OCI-LY1 (cell line): ENCODE results near the gene POLG2.

Experiments used
- EZH2 ChIP-seq: fragments of 200-600 bp; sonication (generic), shearing (Covaris generic); IDR thresholded peaks from 2 replicates; pipeline ENCODE4 v1.8.0; 2017; ENCODE audit warnings: borderline replicate concordance, mixed run types, mild to moderate bottlenecking, antibody characterized with exemption, low read length, moderate library complexity, mixed read lengths
- TF ChIP-seq, protein P1 (sequence below): fragments of 200-600 bp; sonication (generic), shearing (Covaris generic); IDR thresholded peaks from 2 replicates; pipeline ENCODE4 v1.5.1; 2017; ENCODE audit warnings: mild to moderate bottlenecking, antibody characterized with exemption, low read length, moderate library complexity, mixed read lengths

DNA sequence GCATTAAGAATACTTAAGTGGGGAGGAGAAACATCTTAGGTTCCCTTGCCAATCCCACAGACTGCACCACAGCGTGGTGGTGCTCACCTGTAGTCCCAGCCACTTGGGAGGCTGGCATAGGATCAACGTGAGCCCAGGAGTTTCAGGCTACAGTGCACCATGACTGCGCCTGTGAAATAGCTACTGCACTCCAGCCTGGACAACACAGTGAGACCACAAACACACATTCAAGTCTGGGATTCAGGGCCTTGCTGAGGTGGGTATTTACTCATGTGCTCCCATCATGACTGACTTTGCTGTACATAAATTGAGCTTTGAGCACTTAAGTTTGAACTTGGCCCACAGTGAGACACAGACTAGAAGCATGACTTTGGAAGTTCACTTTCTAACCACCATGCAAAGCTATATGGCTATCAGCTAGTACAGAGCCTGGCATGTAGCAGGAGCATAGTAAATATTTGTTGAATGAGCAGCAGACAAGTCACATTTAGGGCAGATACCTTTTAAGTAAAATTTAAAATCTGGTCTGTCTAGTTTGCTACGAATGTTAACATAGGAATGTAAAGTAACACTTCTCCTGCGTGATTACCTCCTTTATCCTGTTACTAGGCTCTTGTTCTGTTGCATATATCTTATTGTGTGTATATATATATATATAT lies 43.4 kb upstream of the POLG2 start:
- TF ChIP-seq, protein P1, sequence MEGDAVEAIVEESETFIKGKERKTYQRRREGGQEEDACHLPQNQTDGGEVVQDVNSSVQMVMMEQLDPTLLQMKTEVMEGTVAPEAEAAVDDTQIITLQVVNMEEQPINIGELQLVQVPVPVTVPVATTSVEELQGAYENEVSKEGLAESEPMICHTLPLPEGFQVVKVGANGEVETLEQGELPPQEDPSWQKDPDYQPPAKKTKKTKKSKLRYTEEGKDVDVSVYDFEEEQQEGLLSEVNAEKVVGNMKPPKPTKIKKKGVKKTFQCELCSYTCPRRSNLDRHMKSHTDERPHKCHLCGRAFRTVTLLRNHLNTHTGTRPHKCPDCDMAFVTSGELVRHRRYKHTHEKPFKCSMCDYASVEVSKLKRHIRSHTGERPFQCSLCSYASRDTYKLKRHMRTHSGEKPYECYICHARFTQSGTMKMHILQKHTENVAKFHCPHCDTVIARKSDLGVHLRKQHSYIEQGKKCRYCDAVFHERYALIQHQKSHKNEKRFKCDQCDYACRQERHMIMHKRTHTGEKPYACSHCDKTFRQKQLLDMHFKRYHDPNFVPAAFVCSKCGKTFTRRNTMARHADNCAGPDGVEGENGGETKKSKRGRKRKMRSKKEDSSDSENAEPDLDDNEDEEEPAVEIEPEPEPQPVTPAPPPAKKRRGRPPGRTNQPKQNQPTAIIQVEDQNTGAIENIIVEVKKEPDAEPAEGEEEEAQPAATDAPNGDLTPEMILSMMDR, result no peak
- no peak for TF ChIP-seq EZH2
